ENCODE results near the gene TTN.
A peak's percentile ranks its signal among the peaks of the same experiment; 100 is the strongest.

Gene TTN

DNA sequence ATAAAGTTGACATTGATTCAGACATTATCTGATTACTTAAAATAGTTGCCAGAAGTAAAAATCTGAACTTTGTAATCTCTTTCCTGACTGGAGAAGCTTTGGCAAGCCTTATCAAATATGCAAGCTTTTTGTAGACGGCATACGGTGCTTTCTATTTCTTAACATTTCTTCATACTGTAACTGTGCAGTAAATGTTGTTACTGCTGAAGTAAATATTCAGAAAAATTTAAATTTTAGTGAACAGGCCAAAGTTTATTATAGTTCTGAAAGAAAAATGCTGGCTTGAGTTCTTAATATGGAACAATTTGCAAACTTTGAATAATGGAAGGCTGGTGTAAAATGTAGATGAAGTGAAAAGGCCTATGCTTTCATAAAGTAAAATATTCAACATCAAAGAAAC is 1.8 kb downstream of the TTN start:
- in situ Hi-C loops (cut with MboI; ENCODE audit: low sequenced_read_pairs, unreplicated experiment): no loop called here
- TF ChIP-seq, protein P1, sequence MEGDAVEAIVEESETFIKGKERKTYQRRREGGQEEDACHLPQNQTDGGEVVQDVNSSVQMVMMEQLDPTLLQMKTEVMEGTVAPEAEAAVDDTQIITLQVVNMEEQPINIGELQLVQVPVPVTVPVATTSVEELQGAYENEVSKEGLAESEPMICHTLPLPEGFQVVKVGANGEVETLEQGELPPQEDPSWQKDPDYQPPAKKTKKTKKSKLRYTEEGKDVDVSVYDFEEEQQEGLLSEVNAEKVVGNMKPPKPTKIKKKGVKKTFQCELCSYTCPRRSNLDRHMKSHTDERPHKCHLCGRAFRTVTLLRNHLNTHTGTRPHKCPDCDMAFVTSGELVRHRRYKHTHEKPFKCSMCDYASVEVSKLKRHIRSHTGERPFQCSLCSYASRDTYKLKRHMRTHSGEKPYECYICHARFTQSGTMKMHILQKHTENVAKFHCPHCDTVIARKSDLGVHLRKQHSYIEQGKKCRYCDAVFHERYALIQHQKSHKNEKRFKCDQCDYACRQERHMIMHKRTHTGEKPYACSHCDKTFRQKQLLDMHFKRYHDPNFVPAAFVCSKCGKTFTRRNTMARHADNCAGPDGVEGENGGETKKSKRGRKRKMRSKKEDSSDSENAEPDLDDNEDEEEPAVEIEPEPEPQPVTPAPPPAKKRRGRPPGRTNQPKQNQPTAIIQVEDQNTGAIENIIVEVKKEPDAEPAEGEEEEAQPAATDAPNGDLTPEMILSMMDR (IDR thresholded peaks at IDR 0.05; ENCODE audit: borderline replicate concordance, control extremely low read depth, extremely low read depth, insufficient read depth, missing control alignments): no peak
- no peak for DNase-seq (ENCODE audit: low spot score)

DNA sequence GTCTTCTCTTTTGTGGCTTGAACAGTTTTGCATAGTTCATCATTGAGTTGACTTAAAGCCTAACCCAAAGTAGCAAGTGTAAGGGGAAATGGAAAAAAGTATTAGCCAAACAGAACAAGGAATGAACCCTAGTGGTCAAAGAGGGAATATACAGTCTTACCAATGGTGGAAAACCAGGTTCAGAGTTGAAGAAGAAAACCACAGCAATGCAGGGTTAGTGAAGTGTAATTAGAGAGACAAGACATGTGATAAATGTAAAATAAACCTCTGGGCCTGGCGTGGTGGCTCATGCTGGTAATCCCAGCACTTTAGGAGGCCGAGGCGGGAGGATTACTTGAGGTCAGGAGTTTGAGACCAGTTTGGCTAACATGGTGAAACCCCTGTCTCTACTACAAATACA is 2.4 kb downstream of the TTN start:
- in situ Hi-C loops (cut with MboI; ENCODE audit: low sequenced_read_pairs, unreplicated experiment): no loop called here

DNA sequence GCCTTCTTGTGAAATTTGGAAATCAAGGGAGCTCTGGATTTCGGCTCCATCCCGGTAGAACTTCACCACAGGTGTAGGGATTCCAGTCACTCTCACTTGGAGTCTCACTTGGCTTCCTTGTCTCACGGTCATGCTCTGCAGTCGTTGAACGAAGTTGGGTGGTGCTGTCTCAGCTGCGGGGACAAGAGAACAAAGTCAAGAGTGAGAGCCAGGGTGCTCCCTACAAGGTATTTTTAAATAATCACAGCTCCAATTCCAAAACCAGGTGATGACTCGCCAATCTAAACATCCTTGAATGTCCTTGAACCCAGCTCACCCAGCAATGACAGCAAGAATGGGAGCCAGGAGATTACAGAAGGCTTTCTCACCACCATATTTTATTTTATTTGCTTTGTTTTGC is 6.7 kb downstream of the TTN start:
- TF ChIP-seq, protein P1 (IDR thresholded peaks at IDR 0.05; ENCODE audit: borderline replicate concordance, control extremely low read depth, extremely low read depth, insufficient read depth, missing control alignments): no peak
- DNase-seq (ENCODE audit: low spot score): no peak
- in situ Hi-C loops (cut with MboI; ENCODE audit: low sequenced_read_pairs, unreplicated experiment): no loop called here

More for the DNA sequence above, 2.4 kb downstream of the TTN start:
- DNase-seq (ENCODE audit: low spot score): peak; percentile 35
- TF ChIP-seq, protein P1 (IDR thresholded peaks at IDR 0.05; ENCODE audit: borderline replicate concordance, control extremely low read depth, extremely low read depth, insufficient read depth, missing control alignments): peak; percentile 4

DNA sequence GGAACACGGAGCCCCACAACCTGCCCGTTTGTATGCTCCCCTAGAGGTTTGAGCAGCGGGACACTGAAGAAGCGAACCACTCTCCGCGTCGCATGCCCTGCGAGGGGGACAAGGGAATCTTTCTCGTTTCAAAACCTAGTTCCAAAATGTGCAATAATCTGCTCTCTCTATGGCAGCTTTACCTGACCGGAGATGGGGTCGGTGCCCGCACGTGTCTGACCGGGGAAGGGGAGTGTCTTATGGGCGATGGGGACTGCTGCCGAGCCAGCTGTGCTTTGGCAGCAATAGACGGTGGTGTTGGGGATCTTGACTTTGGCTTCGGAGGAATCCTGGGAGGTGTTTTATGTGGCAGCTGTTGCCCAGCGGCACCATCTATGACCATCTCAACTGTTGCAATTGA is 7.9 kb downstream of the TTN start:
- TF ChIP-seq, protein P1 (IDR thresholded peaks at IDR 0.05; ENCODE audit: borderline replicate concordance, control extremely low read depth, extremely low read depth, insufficient read depth, missing control alignments): no peak
- in situ Hi-C loops (cut with MboI; ENCODE audit: low sequenced_read_pairs, unreplicated experiment): loop anchor here (25.0 kb wide), 3 partner anchors 338 to 938 kb away; no protein-coding TSS in a partner anchor
- DNase-seq (ENCODE audit: low spot score): no peak

DNA sequence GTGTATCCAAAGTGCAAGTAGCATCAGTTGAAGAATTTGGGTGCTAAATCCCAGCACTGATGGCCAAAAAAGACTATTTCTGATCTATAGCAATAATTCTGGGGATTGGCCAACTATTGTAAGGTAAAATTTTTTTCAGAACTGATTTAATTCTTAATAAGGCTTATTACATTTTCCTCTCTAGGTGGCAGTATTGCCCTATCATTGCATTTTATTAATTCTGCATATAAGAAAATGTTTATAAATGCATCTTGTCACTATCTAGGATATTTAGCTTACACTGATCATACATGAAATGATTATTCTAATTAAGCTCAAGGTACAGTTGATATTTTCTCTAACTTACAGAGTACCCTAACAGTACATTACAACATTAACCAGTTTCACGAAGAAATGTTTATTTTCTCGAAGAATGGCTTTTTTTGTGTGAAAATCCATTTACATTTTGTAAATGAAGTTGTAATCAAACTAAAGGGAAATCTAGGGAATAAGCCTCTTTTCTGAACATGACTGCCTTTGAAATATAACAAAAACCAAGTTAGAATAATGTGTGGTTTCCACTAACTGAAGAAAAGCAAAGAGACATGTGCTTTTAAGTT is 11.0 kb downstream of the TTN start:
- in situ Hi-C loops (cut with MboI; ENCODE audit: low sequenced_read_pairs, unreplicated experiment): loop anchor here (25.0 kb wide), 3 partner anchors 341 to 941 kb away; no protein-coding TSS in a partner anchor

DNA sequence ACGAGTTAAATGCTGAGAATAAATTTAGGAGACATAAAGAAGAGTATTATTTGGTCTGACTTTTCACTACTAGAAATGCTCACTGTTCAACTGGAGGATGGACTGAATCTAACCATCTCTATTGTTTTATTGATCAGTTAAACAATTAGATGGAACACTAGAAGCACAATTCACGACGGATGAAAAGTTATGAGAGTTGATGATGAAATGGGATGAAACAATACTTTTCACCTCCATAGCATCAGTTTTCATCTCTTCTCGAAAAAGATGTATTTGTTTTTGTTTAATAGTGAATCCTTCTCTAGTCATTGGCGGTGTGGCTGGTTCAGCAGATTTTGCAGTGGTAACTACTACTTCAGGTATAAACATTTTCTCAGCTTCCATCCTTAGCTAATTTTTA is 19.3 kb downstream of the TTN start:
- in situ Hi-C loops (cut with MboI; ENCODE audit: low sequenced_read_pairs, unreplicated experiment): loop anchor here (25.0 kb wide), 3 partner anchors 349 to 949 kb away; no protein-coding TSS in a partner anchor
- TF ChIP-seq, protein P1 (IDR thresholded peaks at IDR 0.05; ENCODE audit: borderline replicate concordance, control extremely low read depth, extremely low read depth, insufficient read depth, missing control alignments): no peak
- no peak for DNase-seq (ENCODE audit: low spot score)

More for the DNA sequence above, 11.0 kb downstream of the TTN start:
- DNase-seq (ENCODE audit: low spot score): peak; percentile 55
- TF ChIP-seq, protein P1 (IDR thresholded peaks at IDR 0.05; ENCODE audit: borderline replicate concordance, control extremely low read depth, extremely low read depth, insufficient read depth, missing control alignments): no peak
